ENCODE measurements around the gene DOCK6. TPM values are rescaled to one million over a fixed set of nuclear protein-coding genes. Genes with fewer than 3 reads are reported as not detected.

DOCK6 gene
- total and polyA plus RNA-seq, 7 donors: 8.8 to 40.5 (median 20.2) TPM

- DNase-seq: no peak
- H3K9me3 ChIP-seq: no peaks in the 10 kb centered on the region
- H3K4me3 ChIP-seq: peak overlapping the region in 1 of 4 donors; percentile 45
- TF ChIP-seq POLR2A (IDR thresholded peaks at IDR 0.05): no peak
- TF ChIP-seq POLR2AphosphoS5 (IDR thresholded peaks at IDR 0.05): no peak
- TF ChIP-seq CTCF (IDR thresholded peaks at IDR 0.05): no peak
- no peak for TF ChIP-seq EP300 (IDR thresholded peaks at IDR 0.05)
- H3K27ac ChIP-seq: peak overlapping the region; percentile 91 to 98 (median 94)
- H3K36me3 ChIP-seq: peaks cover 0 to 15% (median 0%) of the 10 kb centered on the region in 4 donors
- H3K4me1 ChIP-seq: peaks cover 0 to 63% (median 51%) of the 10 kb centered on the region in 4 donors
- intact Hi-C loops (cut with DNase I): loop anchor here (10.0 kb wide), 1 partner anchor 258 kb away; no protein-coding TSS in a partner anchor
- WGBS, 2 donors: 86 to 87% methylated on average over 20 of the region's 20 CpGs
- no peaks in the 10 kb centered on the region for H3K27me3 ChIP-seq
These were observed 59.7 kb downstream of the DOCK6 start for GRCh38 chr19:11202488-11203193.

- no peaks in the 10 kb centered on the region for H3K27me3 ChIP-seq
- no peak overlapping the region for H3K4me3 ChIP-seq
- peaks cover 0 to 63% (median 51%) of the 10 kb centered on the region in 4 donors for H3K4me1 ChIP-seq
- no peak for DNase-seq
- 93 to 95% methylated on average over 24 of the region's 24 CpGs for WGBS, 2 donors
- peaks cover 0 to 15% (median 0%) of the 10 kb centered on the region in 4 donors for H3K36me3 ChIP-seq
- H3K27ac ChIP-seq: peak overlapping the region; percentile 91 to 98 (median 94)
- H3K9me3 ChIP-seq: no peaks in the 10 kb centered on the region
- TF ChIP-seq POLR2AphosphoS5 (IDR thresholded peaks at IDR 0.05) (no peak), EP300 (IDR thresholded peaks at IDR 0.05) (no peak), POLR2A (IDR thresholded peaks at IDR 0.05) (no peak), CTCF (IDR thresholded peaks at IDR 0.05) (no peak)
- intact Hi-C loops (cut with DNase I): loop anchor here (10.0 kb wide), 1 partner anchor 257 kb away; no protein-coding TSS in a partner anchor
These were observed 60.5 kb downstream of the DOCK6 start for GRCh38 chr19:11201791-11202190.

- Histone ChIP-seq H3K4me1 (peaks cover 0 to 63% (median 54%) of the 10 kb centered on the region in 4 donors), H3K27ac (peak overlapping the region; percentile 91 to 98 (median 94)), H3K27me3 (no peaks in the 10 kb centered on the region), H3K9me3 (no peaks in the 10 kb centered on the region), H3K4me3 (no peak overlapping the region), H3K36me3 (peaks cover 0 to 9% (median 0%) of the 10 kb centered on the region in 4 donors)
- intact Hi-C loops (cut with DNase I): loop anchor here (10.0 kb wide), 1 partner anchor 256 kb away; no protein-coding TSS in a partner anchor
- no peak for DNase-seq
- 90 to 93% methylated on average over 9 of the region's 9 CpGs for WGBS, 2 donors
- TF ChIP-seq CTCF (IDR thresholded peaks at IDR 0.05) (no peak), POLR2AphosphoS5 (IDR thresholded peaks at IDR 0.05) (no peak), POLR2A (IDR thresholded peaks at IDR 0.05) (no peak), EP300 (IDR thresholded peaks at IDR 0.05) (no peak)
These were observed 61.4 kb downstream of the DOCK6 start for GRCh38 chr19:11200931-11201330.

- WGBS, 2 donors: 90 to 91% methylated on average over 15 of the region's 15 CpGs
- intact Hi-C loops (cut with DNase I): loop anchor here (10.0 kb wide), 1 partner anchor 255 kb away; no protein-coding TSS in a partner anchor
- Histone ChIP-seq H3K9me3 (no peaks in the 10 kb centered on the region), H3K4me1 (peaks cover 0 to 64% (median 52%) of the 10 kb centered on the region in 4 donors), H3K27me3 (no peaks in the 10 kb centered on the region), H3K4me3 (no peak overlapping the region), H3K36me3 (peaks cover 0 to 8% (median 0%) of the 10 kb centered on the region in 4 donors), H3K27ac (peak overlapping the region; percentile 91 to 98 (median 94))
- TF ChIP-seq EP300 (IDR thresholded peaks at IDR 0.05): no peak
- no peak for TF ChIP-seq POLR2AphosphoS5 (IDR thresholded peaks at IDR 0.05)
- no peak for DNase-seq
These were observed 62.2 kb downstream of the DOCK6 start for GRCh38 chr19:11200015-11200574.

GRCh38 chr19:11199517-11199916, 62.8 kb downstream of the DOCK6 start:
- H3K27me3 ChIP-seq: no peaks in the 10 kb centered on the region
- DNase-seq: no peak
- peaks cover 0 to 8% (median 0%) of the 10 kb centered on the region in 4 donors for H3K36me3 ChIP-seq
- intact Hi-C loops (cut with DNase I): no loop called here
- 69 to 92% methylated on average over 5 of the region's 5 CpGs for WGBS, 2 donors
- no peaks in the 10 kb centered on the region for H3K9me3 ChIP-seq
- TF ChIP-seq POLR2A (IDR thresholded peaks at IDR 0.05) (no peak), CTCF (IDR thresholded peaks at IDR 0.05) (no peak), POLR2AphosphoS5 (IDR thresholded peaks at IDR 0.05) (no peak), EP300 (IDR thresholded peaks at IDR 0.05) (no peak)
- H3K4me3 ChIP-seq: no peak overlapping the region
- H3K4me1 ChIP-seq: peaks cover 0 to 64% (median 51%) of the 10 kb centered on the region in 4 donors
- H3K27ac ChIP-seq: peak overlapping the region; percentile 91 to 98 (median 94)

Measured in sigmoid colon (tissue), 7 donors.